Measurements from ENCODE around the gene CFHR2.
"Not testable (repeated sequence)": the region's sequence is repeated elsewhere in the genome, so short reads cannot be mapped to it uniquely, and the experiment has no call there.

The CFHR2 gene

GRCh38 chr1:196943568-196943967 lies at the start of gene CFHR2:
TSS of gene CFHR2 (plus strand) at chr1:196943738. CDS start at chr1:196943881, 143 bp downstream.
- not testable (repeated sequence) for H3K36me3 ChIP-seq, H3K27ac ChIP-seq, H3K4me2 ChIP-seq, H3K4me1 ChIP-seq, H4K20me1 ChIP-seq, H3K9me3 ChIP-seq, H3K9ac ChIP-seq, H3K27me3 ChIP-seq, H3K4me3 ChIP-seq

- TF ChIP-seq Cebpa-rat (IDR thresholded peaks at IDR 0.05): no peak
- Histone ChIP-seq H3K9ac (no peak overlapping the region), H4K20me1 (no peaks in the 10 kb centered on the region), H3K4me1 (no peaks in the 10 kb centered on the region), H3K27me3 (no peaks in the 10 kb centered on the region), H3K9me3 (no peaks in the 10 kb centered on the region), H3K36me3 (no peaks in the 10 kb centered on the region), H3K4me2 (no peak overlapping the region), H3K4me3 (no peak overlapping the region), H3K27ac (no peak overlapping the region)
Measured at GRCh38 chr1:196896355-196896754, 47.2 kb upstream of the CFHR2 start.

DNA sequence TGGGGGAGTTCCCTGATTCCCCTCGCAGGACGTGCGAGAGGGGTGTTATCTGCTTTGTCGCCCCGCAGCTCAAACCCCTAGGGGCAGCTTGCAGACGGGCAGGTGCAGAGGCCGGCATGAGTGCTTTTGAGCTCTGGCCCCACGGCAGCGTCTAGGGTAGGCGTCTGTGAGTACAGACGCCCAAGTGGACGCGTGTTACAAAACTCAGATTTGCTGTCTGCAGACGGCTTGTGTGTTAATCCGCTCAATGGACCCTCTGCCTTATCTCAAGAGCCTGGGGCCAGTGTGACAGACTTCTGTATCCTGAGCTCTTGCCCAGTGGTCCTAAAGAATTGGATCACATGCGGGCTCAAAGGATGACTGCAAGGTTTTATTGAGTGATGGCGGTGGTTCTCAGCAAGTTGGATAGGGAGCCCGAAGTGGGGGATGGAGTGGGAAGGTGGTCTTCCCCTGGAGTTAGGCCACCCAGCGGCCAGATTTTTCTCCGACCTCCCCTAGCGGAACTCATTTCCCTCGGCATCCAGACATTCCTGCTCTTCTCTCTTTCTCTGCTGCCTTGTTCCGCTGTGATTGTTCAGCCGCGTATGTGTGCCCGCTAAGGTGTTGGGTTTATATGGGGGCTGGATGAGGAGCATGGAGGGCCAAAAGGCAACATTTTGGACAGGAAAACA lies 46.2 kb upstream of the CFHR2 start:
- H3K4me3 ChIP-seq: no peak overlapping the region
- H4K20me1 ChIP-seq: no peaks in the 10 kb centered on the region
- no peaks in the 10 kb centered on the region for H3K36me3 ChIP-seq
- no peaks in the 10 kb centered on the region for H3K4me1 ChIP-seq
- no peak overlapping the region for H3K4me2 ChIP-seq
- no peak overlapping the region for H3K9ac ChIP-seq
- H3K27ac ChIP-seq: no peak overlapping the region
- no peaks in the 10 kb centered on the region for H3K27me3 ChIP-seq
- no peak for TF ChIP-seq Cebpa-rat (IDR thresholded peaks at IDR 0.05)
- H3K9me3 ChIP-seq: no peaks in the 10 kb centered on the region

DNA sequence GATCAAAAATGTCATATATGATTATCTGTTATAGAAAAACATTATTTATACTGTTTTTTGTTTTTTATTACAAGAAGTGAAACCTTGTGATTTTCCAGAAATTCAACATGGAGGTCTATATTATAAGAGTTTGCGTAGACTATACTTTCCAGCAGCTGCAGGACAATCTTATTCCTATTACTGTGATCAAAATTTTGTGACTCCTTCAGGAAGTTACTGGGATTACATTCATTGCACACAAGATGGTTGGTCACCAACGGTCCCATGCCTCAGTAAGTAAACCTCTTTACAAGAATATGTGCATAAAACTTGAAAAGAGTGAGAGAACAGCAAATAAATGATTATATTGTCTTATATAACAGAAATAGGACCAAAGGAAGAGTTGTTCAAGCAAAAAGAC lies 41.2 kb upstream of the CFHR2 start:
- Histone ChIP-seq H3K4me2 (no peak overlapping the region), H4K20me1 (no peaks in the 10 kb centered on the region), H3K9me3 (no peaks in the 10 kb centered on the region), H3K27ac (no peak overlapping the region), H3K27me3 (no peaks in the 10 kb centered on the region), H3K4me1 (no peaks in the 10 kb centered on the region), H3K9ac (no peak overlapping the region), H3K36me3 (no peaks in the 10 kb centered on the region), H3K4me3 (no peak overlapping the region)
- no peak for TF ChIP-seq Cebpa-rat (IDR thresholded peaks at IDR 0.05)

GRCh38 chr1:196910215-196910614 lies 33.3 kb upstream of the CFHR2 start:
- H4K20me1 ChIP-seq: no peaks in the 10 kb centered on the region
- TF ChIP-seq Cebpa-rat (IDR thresholded peaks at IDR 0.05): no peak
- no peak overlapping the region for H3K4me3 ChIP-seq
- no peak overlapping the region for H3K27ac ChIP-seq
- H3K9me3 ChIP-seq: no peaks in the 10 kb centered on the region
- H3K9ac ChIP-seq: no peak overlapping the region
- H3K27me3 ChIP-seq: no peaks in the 10 kb centered on the region
- H3K36me3 ChIP-seq: no peaks in the 10 kb centered on the region
- H3K4me2 ChIP-seq: no peak overlapping the region
- no peaks in the 10 kb centered on the region for H3K4me1 ChIP-seq

GRCh38 chr1:196912283-196912682 lies 31.3 kb upstream of the CFHR2 start:
- not testable (repeated sequence) for H3K27me3 ChIP-seq, H3K4me1 ChIP-seq, H3K4me3 ChIP-seq, H3K36me3 ChIP-seq, H3K9ac ChIP-seq, H4K20me1 ChIP-seq, H3K27ac ChIP-seq, H3K4me2 ChIP-seq, H3K9me3 ChIP-seq

GRCh38 chr1:196926839-196927238 lies 16.7 kb upstream of the CFHR2 start:
- not testable (repeated sequence) for H3K9ac ChIP-seq, H3K27ac ChIP-seq, H4K20me1 ChIP-seq, H3K27me3 ChIP-seq, H3K9me3 ChIP-seq, H3K4me2 ChIP-seq, H3K4me3 ChIP-seq, H3K4me1 ChIP-seq, H3K36me3 ChIP-seq

GRCh38 chr1:196932853-196933252 lies 10.7 kb upstream of the CFHR2 start:
- not testable (repeated sequence) for H3K27me3 ChIP-seq, H3K4me3 ChIP-seq, H3K27ac ChIP-seq, H4K20me1 ChIP-seq, H3K4me2 ChIP-seq, H3K36me3 ChIP-seq, H3K4me1 ChIP-seq, H3K9me3 ChIP-seq, H3K9ac ChIP-seq

DNA sequence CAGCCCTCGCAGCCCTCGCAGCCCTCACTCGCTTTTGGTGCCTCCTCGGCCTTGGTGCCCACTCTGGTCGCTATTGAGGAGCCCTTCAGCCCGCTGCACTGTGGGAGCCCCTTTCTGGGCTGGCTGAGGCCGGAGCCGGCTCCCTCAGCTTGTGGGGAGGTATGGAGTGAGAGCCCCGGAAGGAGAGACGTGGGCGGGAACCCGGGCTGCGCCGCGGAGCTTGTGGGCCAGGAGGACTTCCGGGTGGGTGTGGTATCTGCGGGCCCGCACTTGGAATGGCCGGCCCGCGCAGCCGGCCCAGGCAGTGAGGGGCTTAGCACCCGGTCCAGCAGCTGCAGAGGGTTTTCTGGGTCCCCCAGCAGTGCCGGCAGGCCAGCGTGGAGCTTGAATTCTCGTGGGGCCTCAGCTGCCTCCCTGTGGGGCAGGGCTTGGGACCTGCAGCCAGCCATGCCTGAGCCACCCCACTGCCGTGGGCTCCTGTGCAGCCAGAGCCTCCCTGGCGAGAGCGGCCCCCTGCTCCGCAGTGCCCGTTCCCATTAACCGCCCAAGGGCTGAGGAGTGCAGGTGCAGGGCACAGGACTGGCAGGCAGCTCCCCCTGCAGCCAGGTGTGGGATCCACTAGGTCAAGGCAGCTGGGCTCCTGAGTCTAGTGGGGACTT lies 9.9 kb upstream of the CFHR2 start:
- Histone ChIP-seq H4K20me1 (no peaks in the 10 kb centered on the region), H3K9ac (no peak overlapping the region), H3K4me1 (no peaks in the 10 kb centered on the region), H3K27me3 (no peaks in the 10 kb centered on the region), H3K9me3 (no peaks in the 10 kb centered on the region), H3K4me2 (no peak overlapping the region), H3K4me3 (no peak overlapping the region), H3K36me3 (no peaks in the 10 kb centered on the region), H3K27ac (no peak overlapping the region)
- no peak for TF ChIP-seq Cebpa-rat (IDR thresholded peaks at IDR 0.05)

- H3K36me3 ChIP-seq, H3K9me3 ChIP-seq, H3K9ac ChIP-seq, H3K4me3 ChIP-seq, H4K20me1 ChIP-seq, H3K4me1 ChIP-seq, H3K4me2 ChIP-seq, H3K27ac ChIP-seq, H3K27me3 ChIP-seq: not testable (repeated sequence)
Measured at GRCh38 chr1:196941474-196941873, 2.1 kb upstream of the CFHR2 start.

Data from BLaER1 (cell line).